Stimulated activated CD4-positive, alpha-beta T cell treated with anti-CD3 and anti-CD28 coated beads, Interleukin-2, amount 100 ng/mL, for 48 hours (primary cell): Measurements from ENCODE around the gene CD19.

ENCODE experiments used
- DNase-seq, 2 donors: peaks; one replicate each; pipeline ENCODE4 v3.0.0-alpha.2; 2020

The CD19 gene

DNA sequence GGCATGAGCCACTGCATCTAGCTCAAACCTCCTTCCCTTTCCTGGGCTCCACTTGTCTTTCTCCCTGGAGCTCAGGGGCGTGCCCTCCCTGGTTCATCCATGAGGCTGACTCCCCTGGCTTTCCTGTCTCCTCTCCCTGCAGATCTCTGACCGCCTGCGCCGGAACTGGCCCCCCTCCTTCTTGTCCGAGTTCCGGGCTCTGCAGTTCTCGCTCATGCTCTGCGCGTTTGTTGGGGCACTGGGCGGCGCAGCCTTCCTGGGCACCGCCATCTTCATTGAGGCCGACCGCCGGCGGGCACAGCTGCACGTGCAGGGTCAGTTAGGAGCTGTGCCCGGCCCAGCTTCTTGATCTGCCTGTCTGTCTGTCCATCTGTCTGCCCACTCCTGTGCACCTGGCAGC lies 51.9 kb downstream of the CD19 start:
- DNase-seq = no peak

DNA sequence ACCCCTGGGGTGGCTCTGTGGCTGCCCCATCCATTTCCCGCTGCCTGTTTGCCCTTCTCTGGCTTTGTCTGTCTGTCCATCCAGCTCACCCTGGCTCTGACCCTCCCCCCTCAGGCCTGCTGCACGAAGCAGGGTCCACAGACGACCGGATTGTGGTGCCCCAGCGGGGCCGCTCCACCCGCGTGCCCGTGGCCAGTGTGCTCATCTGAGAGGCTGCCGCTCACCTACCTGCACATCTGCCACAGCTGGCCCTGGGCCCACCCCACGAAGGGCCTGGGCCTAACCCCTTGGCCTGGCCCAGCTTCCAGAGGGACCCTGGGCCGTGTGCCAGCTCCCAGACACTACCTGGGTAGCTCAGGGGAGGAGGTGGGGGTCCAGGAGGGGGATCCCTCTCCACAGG lies 52.3 kb downstream of the CD19 start:
- no peak for DNase-seq

DNA sequence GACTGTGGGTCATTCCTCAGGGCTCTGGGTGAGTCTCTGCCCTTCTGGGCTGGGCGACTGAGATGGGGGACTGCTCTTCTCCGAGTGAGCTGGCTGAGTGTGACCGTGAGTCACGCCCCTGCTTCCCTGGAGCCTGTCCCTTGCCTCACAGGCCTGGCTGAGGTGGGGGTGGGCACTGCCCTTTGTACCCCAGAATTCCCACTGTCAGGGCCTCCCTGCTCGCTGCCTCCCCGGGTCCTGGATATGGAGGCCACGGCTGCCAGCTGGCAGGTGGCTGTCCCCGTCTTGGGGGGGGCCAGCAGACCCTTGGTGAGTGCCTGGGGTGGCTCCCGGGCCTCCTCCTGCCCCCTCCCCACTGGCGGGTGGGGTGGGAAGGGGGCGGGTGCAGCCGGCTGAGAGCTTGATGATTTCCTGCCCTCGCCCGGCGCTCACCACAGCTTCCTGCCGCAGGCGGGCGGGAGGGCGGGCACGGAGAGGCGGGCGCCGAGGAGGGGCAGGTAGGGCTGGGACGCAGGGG lies 52.9 kb downstream of the CD19 start, which contains the start of gene LAT:
TSS of gene LAT (plus strand) at position 434 of the 517 bp plus-strand sequence. CDS start 366 bp downstream, outside the sequence.
- DNase-seq = peak; percentile 47 to 61

DNA sequence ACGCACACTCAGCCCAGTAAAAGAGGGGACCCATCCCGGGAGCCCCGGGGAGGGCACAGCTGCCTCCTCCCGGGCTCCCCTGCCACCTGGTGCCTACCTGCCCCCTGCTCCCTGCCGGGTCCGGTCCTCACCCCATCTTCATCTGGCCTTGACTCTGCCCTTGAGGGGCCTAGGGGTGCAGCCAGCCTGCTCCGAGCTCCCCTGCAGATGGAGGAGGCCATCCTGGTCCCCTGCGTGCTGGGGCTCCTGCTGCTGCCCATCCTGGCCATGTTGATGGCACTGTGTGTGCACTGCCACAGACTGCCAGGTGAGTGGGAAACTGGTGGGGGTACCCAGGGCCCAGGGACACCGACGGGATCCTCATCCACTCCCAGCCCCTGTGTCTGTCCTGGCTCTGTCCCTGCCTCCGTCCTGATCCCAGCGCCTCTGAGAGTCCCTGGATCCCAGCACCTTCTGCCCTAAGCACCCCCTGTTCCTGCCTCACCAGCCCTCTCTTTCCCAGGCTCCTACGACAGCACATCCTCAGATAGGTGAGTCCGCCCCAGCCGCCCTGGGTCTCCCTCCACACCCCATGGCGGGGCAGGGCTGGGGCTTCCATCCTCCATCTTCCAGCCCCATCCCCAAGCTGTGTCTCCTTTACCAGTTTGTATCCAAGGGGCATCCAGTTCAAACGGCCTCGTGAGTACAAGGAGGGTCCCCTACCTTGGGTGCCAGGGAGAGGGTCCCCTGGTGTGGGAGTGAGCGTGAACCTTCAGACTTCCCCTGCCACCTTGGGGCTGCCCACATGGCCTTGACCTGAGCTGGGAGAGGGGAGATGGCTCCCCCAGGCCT lies 53.7 kb downstream of the CD19 start:
- peak in 1 of 2 donors; percentile 23 for DNase-seq

- DNase-seq = no peak
Observed at GRCh38 chr16:28986046-28986445, 54.3 kb downstream of the CD19 start.

GRCh38 chr16:28986492-28986891 lies 54.7 kb downstream of the CD19 start:
- no peak for DNase-seq

- no peak for DNase-seq
Observed at GRCh38 chr16:28987170-28987853, 55.5 kb downstream of the CD19 start.
